Measurements from ENCODE around the gene RPGRIP1L. TPM values are rescaled to one million over a fixed set of nuclear protein-coding genes. Genes with fewer than 3 reads are reported as not detected.
A peak's percentile ranks its signal among the peaks of the same experiment; 100 is the strongest.

RPGRIP1L gene
- total and polyA plus RNA-seq, 2 of the 13 experiments (the other 11 are each of a cell fraction or from before 2014, with no cell fraction given): 5.0 to 13.5 TPM

DNA sequence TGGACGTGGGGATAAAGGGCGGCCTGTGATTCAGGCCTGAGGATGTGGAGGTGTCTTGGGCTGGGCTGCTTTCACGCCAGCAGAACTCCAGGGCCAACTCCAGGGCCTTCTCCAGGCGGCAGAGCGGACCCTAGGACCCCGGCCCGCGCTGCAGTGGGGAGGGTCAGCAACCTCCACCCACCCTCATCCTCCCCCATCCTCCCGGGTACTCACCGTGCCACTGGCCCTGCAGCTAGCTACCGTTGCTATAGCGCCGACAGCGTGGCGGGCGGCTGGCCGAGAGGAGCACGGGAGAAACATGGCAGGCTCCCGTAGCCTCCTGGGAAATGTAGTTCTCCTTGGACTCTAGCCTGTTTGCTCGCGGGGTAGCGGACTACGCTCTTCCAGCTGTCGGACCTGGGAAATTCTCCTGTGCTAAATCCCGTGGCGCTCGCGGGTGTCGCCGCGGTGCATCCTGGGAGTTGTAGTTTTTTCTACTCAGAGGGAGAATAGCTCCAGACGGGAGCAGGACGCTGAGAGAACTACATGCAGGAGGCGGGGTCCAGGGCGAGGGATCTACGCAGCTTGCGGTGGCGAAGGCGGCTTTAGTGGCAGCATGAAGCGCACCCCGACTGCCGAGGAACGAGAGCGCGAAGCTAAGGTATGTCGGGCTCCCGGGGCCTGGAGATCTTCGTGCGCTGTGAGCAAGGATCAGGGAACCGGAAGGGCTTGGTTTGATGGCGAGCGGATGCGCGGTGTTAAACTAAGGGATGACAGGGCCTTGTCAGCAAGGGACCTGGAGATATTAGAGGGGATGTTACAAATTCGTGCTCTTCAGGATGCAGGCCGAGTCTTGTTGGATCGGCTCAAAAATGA, at the start of gene RPGRIP1L, which contains the start of gene FTO (continued):
- TF ChIP-seq ZNF556 (CRISPR knock-in tag; IDR thresholded peaks at IDR 0.05; ENCODE audit: borderline replicate concordance) (peak; percentile 97; the same call in 1 of the 2 replicates), NFATC3 (CRISPR knock-in tag; IDR thresholded peaks at IDR 0.05) (no peak), CHD2 (IDR thresholded peaks at IDR 0.05; ENCODE audit: low read depth, low read length) (peak; percentile 95), MYC (CRISPR knock-in tag; IDR thresholded peaks at IDR 0.05; ENCODE audit: borderline replicate concordance) (peak; percentile 91), ZNF713 (CRISPR knock-in tag; IDR thresholded peaks at IDR 0.05) (0 out of 2 replicates have a peak, but pooled peaks have one; percentile 68), PHF8 (CRISPR knock-in tag; IDR thresholded peaks at IDR 0.05) (peak; percentile 87), MXD4 (CRISPR knock-in tag; IDR thresholded peaks at IDR 0.05) (peak; percentile 92), ZNF616 (CRISPR knock-in tag; IDR thresholded peaks at IDR 0.05; ENCODE audit: low read depth) (0 out of 2 replicates have a peak, but pooled peaks have one; percentile 27), MTF1 (CRISPR knock-in tag; IDR thresholded peaks at IDR 0.05) (no peak), RBM22 (optimal IDR thresholded peaks at IDR 0.05; ENCODE audit: low read length) (peak; percentile 92), POLR2G (IDR thresholded peaks at IDR 0.05; ENCODE audit: low read depth, low read length) (peak; percentile 67), NFIB (CRISPR knock-in tag; IDR thresholded peaks at IDR 0.05; ENCODE audit: borderline replicate concordance) (no peak)
- TF ChIP-seq, protein P1, sequence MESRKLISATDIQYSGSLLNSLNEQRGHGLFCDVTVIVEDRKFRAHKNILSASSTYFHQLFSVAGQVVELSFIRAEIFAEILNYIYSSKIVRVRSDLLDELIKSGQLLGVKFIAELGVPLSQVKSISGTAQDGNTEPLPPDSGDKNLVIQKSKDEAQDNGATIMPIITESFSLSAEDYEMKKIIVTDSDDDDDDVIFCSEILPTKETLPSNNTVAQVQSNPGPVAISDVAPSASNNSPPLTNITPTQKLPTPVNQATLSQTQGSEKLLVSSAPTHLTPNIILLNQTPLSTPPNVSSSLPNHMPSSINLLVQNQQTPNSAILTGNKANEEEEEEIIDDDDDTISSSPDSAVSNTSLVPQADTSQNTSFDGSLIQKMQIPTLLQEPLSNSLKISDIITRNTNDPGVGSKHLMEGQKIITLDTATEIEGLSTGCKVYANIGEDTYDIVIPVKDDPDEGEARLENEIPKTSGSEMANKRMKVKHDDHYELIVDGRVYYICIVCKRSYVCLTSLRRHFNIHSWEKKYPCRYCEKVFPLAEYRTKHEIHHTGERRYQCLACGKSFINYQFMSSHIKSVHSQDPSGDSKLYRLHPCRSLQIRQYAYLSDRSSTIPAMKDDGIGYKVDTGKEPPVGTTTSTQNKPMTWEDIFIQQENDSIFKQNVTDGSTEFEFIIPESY (CRISPR knock-in tag; IDR thresholded peaks at IDR 0.05): no peak
- TF ChIP-seq, protein P2, sequence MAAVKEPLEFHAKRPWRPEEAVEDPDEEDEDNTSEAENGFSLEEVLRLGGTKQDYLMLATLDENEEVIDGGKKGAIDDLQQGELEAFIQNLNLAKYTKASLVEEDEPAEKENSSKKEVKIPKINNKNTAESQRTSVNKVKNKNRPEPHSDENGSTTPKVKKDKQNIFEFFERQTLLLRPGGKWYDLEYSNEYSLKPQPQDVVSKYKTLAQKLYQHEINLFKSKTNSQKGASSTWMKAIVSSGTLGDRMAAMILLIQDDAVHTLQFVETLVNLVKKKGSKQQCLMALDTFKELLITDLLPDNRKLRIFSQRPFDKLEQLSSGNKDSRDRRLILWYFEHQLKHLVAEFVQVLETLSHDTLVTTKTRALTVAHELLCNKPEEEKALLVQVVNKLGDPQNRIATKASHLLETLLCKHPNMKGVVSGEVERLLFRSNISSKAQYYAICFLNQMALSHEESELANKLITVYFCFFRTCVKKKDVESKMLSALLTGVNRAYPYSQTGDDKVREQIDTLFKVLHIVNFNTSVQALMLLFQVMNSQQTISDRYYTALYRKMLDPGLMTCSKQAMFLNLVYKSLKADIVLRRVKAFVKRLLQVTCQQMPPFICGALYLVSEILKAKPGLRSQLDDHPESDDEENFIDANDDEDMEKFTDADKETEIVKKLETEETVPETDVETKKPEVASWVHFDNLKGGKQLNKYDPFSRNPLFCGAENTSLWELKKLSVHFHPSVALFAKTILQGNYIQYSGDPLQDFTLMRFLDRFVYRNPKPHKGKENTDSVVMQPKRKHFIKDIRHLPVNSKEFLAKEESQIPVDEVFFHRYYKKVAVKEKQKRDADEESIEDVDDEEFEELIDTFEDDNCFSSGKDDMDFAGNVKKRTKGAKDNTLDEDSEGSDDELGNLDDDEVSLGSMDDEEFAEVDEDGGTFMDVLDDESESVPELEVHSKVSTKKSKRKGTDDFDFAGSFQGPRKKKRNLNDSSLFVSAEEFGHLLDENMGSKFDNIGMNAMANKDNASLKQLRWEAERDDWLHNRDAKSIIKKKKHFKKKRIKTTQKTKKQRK (IDR thresholded peaks at IDR 0.05; ENCODE audit: low read length): no peak
- TF ChIP-seq, protein P3, sequence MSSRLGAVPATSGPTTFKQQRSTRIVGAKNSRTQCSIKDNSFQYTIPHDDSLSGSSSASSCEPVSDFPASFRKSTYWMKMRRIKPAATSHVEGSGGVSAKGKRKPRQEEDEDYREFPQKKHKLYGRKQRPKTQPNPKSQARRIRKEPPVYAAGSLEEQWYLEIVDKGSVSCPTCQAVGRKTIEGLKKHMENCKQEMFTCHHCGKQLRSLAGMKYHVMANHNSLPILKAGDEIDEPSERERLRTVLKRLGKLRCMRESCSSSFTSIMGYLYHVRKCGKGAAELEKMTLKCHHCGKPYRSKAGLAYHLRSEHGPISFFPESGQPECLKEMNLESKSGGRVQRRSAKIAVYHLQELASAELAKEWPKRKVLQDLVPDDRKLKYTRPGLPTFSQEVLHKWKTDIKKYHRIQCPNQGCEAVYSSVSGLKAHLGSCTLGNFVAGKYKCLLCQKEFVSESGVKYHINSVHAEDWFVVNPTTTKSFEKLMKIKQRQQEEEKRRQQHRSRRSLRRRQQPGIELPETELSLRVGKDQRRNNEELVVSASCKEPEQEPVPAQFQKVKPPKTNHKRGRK (CRISPR knock-in tag; IDR thresholded peaks at IDR 0.05): no peak
- TF ChIP-seq, protein P4, sequence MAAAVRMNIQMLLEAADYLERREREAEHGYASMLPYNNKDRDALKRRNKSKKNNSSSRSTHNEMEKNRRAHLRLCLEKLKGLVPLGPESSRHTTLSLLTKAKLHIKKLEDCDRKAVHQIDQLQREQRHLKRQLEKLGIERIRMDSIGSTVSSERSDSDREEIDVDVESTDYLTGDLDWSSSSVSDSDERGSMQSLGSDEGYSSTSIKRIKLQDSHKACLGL (CRISPR knock-in tag; IDR thresholded peaks at IDR 0.05): no peak
- TF ChIP-seq, protein P5, sequence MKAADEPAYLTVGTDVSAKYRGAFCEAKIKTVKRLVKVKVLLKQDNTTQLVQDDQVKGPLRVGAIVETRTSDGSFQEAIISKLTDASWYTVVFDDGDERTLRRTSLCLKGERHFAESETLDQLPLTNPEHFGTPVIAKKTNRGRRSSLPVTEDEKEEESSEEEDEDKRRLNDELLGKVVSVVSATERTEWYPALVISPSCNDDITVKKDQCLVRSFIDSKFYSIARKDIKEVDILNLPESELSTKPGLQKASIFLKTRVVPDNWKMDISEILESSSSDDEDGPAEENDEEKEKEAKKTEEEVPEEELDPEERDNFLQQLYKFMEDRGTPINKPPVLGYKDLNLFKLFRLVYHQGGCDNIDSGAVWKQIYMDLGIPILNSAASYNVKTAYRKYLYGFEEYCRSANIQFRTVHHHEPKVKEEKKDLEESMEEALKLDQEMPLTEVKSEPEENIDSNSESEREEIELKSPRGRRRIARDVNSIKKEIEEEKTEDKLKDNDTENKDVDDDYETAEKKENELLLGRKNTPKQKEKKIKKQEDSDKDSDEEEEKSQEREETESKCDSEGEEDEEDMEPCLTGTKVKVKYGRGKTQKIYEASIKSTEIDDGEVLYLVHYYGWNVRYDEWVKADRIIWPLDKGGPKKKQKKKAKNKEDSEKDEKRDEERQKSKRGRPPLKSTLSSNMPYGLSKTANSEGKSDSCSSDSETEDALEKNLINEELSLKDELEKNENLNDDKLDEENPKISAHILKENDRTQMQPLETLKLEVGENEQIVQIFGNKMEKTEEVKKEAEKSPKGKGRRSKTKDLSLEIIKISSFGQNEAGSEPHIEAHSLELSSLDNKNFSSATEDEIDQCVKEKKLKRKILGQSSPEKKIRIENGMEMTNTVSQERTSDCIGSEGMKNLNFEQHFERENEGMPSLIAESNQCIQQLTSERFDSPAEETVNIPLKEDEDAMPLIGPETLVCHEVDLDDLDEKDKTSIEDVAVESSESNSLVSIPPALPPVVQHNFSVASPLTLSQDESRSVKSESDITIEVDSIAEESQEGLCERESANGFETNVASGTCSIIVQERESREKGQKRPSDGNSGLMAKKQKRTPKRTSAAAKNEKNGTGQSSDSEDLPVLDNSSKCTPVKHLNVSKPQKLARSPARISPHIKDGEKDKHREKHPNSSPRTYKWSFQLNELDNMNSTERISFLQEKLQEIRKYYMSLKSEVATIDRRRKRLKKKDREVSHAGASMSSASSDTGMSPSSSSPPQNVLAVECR (CRISPR knock-in tag; IDR thresholded peaks at IDR 0.05; ENCODE audit: borderline replicate concordance): peak; percentile 99
